ENCODE measurements around the gene SLC49A3.
"Not testable (repeated sequence)": the region's sequence is repeated elsewhere in the genome, so short reads cannot be mapped to it uniquely, and the experiment has no call there.

The SLC49A3 gene

DNA sequence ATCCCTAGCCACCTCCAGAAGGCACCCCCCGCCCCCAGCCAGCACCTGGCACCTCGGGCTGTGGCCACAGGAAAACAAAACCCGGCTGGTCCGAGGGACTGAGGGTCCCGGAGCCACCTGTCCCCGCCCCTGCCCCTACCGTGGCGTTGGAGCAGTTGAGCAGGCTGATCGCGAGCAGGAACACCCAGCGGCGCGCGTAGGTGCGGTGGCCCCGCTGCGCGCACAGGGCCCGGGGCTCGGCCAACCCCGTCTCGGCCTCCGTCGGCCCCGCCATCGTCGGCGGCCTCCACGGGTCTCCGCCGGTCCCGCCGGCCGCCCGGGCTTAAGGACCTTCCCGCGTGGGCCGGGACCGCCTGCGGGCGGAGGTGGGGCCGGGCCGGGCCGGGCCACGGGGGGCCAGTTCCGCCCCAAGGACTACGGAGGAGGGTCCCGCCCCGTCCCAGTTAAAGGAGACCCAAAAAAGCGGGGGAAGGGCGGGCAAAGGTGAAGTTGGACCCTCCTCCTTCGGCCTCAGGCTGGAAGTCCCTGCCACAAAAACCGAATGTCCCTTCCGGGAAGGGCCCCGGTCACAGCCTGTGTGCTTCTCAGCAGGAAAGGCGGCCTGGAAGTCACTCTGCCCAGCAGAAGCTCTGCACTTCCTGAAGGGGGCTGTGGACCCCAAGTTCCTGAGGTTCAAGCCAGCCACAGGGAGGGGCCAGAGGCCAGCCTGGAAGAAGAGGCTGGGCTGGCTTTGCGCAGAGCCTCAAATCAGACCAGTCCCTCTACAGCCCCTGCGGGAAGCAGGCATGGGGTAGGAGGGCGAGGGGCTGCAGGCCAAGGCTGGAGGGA is at the start of gene SLC49A3:
SLC49A3 (minus strand) TSS at position 298 of the 828 bp plus-strand sequence; CDS start at position 274, 24 bp downstream.
- DNase-seq, result no peak

DNA sequence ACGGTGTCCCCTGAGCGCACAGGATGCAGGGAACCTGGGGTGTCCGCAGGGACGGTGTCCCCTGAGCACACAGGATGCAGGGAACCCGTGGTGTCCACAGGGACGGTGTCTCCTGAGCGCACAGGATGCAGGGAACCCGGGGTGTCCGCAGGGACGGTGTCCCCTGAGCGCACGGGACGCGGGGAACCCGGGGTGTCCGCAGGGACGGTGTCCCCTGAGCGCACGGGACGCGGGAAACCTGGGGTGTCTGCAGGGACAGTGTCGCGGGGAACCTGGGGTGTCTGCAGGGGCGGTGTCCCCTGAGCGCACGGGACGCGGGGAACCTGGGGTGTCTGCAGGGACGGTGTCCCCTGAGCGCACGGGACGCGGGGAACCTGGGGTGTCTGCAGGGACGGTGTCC is 47.6 kb upstream of the SLC49A3 start:
- DNase-seq, result not testable (repeated sequence)

DNA sequence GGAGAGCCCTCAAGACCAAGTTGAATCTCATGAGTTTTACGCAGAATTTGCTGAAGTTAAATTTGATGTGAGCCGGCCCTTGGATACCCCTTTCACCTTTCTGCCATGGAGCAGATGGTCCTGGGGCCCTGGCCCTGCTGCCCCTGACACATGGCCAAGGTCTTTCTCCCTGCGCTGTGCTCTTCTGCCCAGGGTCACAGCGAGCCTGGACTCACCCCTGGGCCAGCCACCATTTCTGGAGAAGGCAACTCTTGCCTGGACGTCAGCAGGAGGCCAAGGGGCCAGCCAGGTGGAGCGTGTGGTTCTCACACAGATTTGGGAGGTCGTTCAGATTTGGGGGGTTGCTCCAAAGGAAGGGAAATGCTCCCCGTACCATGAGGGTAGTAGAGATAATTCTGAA is 46.6 kb upstream of the SLC49A3 start:
- DNase-seq, result no peak

DNA sequence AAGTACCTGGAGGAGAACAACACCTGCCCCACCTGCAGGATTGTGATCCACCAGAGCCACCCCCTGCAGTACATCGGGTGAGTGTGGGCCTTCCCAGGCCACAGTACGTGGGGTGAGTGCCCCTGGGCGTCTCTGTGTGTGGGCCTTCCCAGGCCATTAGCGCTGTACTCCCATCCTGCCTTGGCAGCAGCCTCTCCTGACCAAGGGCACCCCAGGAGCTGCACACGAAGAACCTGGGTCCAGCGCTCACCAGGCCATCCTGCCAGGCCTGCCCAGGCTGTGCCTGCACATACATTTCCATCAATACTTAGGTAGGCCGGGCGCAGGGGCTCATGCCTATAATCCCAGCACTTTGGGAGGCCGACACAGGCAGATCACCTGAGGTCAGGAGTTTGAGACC is 46.0 kb upstream of the SLC49A3 start:
- DNase-seq, result no peak

DNA sequence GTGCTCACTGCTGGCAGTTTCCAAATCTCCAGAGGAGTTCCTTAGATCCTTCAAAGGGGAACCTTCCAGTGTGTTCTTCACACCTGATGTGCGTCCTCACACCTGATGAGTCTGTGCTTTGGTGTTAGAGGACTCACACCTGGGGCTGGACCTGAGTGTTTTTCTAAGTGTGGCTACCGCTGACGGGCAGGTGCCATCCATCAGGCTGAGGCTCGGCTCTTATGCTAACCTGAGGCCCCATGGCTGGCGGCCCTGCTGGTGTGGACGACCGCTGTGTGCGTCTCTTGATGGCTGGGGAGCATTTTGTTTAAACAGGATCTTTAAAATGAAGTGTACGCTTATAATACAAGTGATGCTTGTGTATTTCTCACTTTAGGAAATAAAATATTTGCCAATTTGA is 45.1 kb upstream of the SLC49A3 start:
- DNase-seq, result no peak

DNA sequence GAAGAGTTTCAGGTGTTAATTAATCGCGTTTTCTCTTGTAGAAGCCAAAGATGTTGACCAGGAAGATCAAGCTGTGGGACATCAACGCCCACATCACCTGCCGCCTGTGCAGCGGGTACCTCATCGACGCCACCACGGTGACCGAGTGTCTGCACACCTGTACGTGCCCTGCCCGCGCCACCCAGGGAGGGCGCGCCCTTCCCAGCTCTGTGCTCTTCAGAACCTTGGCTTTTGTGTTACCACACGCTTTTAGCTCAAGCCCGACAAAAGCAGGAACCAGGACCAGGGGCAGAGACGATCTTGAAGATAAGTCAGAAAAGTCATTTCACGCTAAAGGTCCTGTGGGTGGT is 44.7 kb upstream of the SLC49A3 start:
- no peak for DNase-seq

DNA sequence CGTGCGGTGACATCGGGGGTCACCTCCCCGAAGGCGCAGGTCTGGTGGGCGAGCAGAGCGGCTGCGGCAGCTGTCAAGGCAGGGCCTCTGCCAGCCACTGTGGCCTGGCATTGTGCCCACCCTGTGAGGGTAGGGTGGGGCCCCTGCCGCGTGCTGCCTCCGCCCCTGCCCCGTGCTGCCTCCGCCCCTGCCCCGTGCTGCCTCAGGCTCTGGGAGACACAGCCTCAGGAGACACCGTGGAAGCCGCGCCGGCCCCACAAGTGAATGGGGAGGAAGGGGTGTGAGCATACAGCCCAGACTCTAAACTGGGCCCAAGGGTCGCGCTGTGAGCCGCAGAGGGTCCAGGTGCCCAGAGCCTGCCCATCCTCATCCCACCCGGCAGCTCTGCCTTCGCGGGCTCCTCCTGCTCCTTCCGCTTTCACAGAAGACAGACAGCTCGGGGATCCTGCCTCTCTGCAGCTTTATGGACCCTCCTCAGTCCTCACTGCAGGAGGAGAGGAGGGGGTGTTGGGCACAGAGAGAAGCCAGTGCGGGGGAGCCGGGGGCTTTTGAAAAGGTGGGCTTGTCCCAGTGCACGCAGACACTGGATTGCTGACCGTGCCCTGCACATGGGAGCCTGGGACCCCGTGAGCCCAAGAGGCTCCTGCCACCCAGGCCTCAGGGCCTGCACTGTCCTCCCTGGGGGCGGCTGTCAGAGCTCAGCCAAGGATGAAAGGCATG is 44.1 kb upstream of the SLC49A3 start:
- no peak for DNase-seq

DNA sequence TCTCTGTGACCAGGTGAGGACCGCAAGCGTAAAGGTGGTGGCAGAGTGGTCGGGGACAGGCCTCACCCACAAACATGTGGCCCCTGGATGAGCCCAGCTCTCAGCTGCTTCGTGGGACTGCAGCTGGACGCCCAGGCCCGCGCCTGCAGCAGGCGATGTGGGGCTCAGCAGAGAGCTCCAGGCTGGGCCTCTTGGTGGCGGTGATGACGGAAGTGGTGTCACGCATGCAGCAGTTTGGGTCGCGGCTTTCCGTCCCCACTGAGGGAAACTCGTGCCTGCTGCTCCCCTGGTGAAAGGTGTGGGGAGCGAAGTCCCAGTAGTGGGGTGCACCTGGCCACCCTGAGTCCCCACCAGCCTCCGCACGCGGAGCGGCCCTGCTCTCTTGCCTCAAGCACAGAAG is 43.5 kb upstream of the SLC49A3 start:
- DNase-seq, result no peak

DNA sequence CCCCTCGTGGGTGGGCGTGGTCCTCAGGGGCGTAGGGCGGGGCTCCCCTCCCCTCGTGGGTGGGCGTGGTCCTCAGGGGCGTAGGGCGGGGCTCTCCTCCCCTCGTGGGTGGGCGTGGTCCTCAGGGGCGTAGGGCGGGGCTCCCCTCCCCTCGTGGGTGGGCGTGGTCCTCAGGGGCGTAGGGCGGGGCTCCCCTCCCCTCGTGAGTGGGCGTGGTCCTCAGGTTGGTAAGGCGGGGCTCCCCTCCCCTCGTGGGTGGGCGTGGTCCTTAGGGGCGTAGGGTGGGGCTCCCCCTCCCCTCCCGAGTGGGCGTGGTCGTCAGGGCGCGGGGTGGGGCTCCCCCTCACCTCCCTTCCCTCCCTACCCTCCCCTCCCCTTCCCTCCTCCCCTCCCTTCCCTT is 43.0 kb upstream of the SLC49A3 start:
- not testable (repeated sequence) for DNase-seq

DNA sequence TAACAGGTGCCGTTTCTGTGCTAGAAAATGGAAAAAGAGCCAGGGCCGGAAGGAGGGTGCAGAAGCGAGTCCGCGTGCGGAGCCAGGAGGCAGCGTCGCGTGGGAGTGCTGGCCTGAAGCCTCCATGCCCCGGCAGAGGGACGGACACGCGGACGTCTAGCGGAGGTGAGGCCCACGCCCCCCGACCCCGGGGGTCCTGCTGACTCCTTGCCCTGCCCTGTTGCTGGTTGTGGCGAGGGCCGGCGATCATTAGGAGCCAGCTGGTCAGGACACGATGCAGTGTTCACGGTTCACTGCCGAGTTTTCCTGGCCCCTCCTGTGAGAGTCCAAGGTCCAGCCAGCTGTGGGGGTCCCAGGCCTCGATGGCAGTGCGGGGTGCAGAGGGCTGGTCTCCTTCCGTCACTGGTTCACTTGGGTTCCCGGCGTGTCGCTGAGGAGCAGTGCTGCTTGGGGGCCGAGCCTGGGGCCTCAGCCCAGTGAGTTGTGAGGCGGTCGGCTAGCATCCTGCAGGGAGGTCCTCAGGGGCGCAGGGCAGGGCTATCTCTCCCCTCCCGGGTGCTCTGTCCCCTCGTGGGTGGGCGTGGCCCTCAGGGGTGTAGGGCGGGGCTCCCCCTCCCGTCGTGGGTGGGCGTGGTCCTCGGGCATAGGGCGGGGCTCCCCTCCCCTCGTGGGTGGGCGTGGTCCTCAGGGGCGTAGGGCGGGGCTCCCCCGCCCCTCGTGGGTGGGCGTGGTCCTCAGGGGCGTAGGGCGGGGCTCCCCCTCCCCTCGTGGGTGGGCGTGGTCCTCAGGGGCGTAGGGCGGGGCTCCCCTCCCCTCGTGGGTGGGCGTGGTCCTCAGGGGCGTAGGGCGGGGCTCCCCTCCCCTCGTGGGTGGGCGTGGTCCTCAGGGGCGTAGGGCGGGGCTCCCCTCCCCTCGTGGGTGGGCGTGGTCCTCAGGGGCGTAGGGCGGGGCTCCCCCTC is 42.3 kb upstream of the SLC49A3 start:
- DNase-seq, result not testable (repeated sequence)

DNA sequence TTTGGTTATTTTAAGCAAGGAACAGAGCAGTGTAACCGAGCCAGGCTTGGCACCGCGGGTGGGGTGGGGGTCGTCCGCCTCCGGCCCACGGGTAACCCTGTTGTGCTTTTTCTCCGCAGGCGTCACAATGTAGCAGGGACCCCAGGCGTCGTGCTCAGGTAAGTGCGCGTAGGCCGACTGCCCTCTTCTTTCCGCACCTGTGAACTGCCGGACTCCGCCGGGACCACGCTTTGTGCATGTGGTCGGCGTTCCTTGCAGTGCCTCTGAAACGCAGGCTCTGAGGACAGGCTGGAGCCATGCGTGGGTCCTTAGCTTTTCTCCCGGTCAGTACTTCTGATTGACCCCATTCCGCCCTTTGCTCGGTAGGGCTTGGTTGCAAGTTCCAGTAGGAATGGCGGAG is 41.6 kb upstream of the SLC49A3 start:
- no peak for DNase-seq

DNA sequence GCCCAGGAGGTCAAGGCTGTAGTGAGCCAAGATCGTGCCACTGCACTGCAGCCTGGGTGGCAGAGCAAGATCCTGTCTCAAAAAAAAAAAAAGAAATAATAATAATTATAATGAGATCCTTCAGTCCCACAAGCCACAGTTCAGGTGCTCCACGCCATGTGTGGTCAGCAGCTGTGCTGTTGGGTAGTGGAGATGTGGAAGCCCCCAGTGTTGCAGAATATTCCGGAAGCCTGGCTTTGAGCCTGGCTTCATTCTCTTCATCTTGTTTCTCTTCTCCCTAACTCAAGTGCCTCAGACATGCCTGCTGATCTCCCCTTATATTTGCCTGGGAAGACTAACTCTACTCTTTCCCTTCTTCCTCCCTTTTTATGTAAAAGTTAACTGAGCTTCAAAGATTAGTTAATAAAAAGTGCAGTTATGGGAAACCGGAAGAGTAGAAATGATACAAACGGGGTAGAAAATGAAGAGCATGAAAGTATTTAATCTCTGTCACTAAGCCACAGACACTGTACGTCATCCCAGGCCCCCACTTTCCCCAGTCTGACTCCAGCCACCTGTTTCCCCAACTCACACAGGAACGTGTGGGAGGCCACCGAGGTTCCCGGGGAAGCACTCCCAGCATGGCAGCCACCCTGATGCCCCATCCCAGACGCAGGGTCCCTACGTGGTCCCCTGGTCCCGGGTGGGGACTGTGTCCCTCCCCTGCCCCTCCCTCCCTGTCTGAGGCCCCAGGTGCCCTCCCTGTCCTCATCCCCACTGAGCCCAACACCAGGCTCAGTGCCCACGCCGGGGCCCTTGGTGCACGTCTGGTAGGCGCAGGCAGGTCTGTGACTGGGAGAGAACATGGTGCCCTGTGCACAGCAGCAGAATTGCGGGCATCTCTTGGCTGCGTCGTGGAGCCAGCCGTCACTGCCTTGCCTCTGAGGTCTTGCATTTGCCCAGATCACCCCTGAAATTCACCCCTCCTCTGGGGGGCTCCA is 40.7 kb upstream of the SLC49A3 start:
- no peak for DNase-seq

DNA sequence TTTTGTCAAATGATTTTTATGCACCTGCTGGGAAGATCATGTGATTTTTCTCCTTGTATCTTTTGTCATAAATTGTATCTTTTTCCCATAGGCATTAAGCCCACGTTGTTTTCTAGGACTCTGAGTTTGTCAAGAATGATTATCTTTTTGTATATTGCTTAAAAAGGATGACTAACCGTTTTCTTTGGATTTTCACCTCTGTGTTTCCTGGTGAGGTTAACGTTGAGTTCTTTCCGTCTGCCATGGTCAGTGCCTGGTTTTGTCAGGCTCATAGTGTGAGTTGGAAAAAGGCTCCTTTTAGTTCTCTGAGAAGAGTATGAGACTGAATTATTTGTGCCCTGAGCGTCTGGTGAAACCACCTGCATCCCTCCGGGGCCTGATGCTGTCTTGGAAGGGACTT is 38.6 kb upstream of the SLC49A3 start:
- DNase-seq, result no peak

DNA sequence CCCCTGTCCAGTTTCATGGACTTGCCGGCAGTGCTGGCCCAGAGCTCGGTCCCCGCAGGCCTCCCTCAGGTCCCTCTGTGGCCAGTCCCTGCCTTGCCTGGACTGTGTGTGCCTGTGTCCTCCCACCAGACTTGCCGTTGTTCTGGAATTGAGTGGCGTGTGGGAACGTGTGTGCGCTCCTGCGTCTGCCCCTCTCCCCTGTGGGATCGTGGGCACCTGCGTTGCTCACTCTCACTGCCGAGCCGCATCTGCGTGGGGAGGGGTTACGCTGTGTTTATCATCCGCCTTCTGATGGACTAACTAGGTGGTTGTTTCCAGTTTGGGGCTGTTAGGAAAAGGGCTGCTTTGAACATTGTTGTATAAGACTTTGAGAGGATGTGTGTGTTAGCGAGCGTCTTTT is 37.9 kb upstream of the SLC49A3 start:
- no peak for DNase-seq

DNA sequence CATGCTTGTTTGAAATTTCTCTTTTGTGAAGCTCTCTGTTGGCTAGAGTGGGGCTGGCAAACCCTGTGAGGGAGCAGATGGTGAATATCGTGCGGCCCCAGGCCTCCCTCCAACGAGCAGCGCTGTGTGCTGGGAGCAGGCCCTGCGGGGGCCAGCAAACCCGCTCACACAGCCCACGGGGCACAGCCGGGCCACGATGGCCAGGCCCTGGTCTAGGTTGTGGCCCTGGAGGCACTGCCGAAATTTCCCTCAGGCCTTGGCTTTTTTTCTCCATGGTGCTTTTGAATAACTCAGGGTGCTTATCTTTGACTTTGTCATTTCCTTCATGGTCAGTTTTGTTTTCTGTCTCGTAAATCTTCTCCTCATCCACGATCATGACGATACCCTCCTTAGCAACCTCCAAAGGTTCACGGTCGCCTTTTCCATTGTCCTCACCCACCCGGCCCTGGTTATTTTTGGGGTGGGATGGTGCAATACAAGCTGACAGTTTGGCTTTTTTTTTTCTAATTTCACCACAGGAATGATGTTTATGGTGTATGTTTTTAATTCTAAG is 37.4 kb upstream of the SLC49A3 start:
- DNase-seq, result no peak

DNA sequence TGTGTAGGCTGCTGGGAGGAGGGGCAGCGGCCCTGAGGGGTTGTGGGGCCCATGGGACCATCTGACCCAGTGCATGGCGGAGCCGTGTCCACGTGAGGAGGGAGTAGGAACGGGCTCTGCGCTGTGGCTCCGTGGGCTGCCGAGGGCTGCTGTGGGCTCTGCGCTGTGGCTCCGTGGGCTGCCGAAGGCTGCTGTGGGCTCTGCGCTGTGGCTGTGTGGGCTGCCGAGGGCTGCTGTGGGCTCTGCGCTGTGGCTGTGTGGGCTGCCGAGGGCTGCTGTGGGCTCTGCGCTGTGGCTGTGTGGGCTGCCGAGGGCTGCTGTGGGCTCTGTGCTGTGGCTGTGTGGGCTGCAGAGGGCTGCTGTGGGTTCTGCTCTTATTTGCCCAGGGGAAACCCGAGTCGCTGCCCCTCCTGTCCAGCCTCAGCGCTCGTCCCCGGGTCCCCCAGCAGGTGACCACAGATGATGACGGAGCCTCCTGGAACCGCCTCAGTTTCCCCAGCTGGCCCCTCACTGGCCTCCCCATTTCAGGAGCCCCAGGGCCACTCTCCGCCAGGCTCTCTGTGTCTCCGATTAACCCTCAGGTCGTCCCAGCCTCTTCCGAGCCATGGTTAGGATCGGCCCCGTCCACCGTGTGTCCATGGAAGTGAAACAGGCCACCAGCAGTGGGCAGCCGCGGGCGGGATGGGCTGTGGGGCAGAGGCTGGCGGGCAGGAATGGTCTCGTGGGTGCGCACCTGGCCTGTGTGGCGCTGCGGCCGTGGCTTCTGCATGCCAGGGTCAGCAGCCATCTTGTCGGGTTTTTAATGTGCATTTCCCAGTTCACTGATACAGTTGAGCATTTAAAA is 36.7 kb upstream of the SLC49A3 start:
- no peak for DNase-seq

DNA sequence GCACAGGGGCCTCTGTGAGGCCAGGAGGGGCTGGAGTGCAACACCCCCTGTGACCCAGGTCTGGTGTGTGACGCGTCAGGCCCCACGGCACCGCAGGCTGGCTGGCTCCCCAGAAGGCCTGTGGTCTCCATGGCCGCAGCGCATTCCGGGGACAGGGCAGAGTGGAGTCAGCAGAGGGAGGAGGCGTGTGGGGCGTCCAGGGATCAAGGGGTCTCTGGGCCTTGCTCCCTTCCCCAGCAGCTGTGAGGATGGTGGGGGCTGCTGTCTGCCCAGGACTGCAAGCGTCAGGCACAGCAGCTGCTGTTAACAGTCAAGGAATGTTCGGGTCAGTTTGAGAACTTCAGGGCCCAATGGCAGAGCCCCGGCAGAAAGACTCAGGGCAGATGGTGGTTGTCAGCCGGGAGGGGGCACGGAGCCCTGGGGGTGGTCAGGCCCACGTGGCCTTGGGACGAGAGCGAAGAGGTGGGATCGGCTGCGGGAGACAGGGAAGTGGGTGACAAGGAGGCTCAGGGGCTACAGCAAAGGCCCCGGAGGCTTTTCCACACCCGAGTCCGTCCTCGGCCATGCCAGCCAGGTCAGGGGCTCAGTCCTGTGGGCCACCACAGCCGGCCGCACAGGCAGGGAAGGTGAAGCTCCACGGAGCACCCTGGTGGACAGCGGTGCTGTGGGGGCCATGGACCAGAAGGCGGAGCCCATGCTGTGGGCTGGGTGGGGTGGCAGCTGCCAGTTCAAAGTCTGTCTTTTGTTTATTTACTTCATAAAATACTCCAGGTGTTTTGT is 35.0 kb upstream of the SLC49A3 start:
- DNase-seq, result no peak

DNA sequence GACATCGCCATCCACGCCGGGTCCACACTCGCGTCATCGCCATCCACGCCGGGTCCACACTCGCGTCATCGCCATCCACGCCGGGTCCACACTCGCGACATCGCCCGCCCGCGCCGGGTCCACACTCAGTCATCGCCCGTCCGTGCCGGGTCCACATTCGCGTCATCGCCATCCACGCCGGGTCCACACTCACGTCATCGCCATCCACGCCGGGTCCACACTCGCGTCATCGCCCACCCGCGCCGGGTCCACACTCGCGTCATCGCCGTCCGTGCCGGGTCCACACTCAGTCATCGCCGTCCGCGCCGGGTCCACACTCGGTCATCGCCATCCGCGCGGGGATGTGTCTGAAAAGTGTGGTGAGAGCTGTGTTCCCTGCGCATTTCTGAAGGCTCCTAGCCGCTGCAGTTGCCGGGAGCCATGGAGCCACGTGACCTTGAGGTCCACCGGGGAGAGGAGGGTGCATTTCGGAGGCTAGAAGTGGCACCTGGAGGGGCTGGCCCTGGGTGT is 34.0 kb upstream of the SLC49A3 start:
- DNase-seq, result no peak

DNA sequence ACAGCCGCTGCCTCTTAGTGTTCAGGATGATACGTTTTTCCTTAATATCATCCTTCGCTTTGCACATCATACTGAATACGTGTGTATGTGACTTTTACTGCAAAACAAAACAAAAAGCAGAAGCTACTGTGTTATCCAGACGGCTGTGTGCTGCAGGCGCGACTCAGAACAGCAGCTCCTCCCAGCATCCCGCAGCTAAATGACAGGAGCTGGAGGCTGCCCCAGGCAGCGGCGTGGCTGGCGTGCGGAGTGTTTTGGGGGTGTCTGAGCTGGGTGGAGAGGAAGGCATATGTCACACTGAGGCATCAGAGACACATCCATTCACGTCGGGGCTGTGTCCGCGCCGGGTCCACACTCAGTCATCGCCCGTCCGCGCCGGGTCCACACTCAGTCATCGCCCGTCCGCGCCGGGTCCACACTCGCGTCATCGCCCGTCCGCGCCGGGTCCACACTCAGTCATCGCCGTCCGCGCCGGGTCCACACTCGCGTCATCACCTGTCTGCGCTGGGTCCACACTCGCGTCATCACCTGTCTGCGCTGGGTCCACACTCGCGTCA is 33.3 kb upstream of the SLC49A3 start:
- no peak for DNase-seq

Measured in NCI-H1436 (cell line).